GM19455 (cell line): ENCODE results near the gene NR1D2.
"Not testable (repeated sequence)": the region's sequence is repeated elsewhere in the genome, so short reads cannot be mapped to it uniquely, and the experiment has no call there.

Experiments used
- ATAC-seq: cut with Tn5 transposase; IDR thresholded peaks from one replicate; pipeline ENCODE4 v1.9.1; 2021; ENCODE audit not compliant: unreplicated experiment

Gene NR1D2

GRCh38 chr3:24002129-24002528, 57.0 kb downstream of the NR1D2 start:
- ATAC-seq, result no peak

GRCh38 chr3:24003466-24003865, 58.4 kb downstream of the NR1D2 start:
- ATAC-seq, result no peak

GRCh38 chr3:24004171-24004938, 59.3 kb downstream of the NR1D2 start:
- ATAC-seq, result peak; percentile 76

- no peak for ATAC-seq
Measured at GRCh38 chr3:24005669-24006068, 60.6 kb downstream of the NR1D2 start.

- not testable (repeated sequence) for ATAC-seq
Measured at GRCh38 chr3:24010834-24011233, 65.7 kb downstream of the NR1D2 start.

GRCh38 chr3:24012589-24013269, 67.6 kb downstream of the NR1D2 start:
- no peak for ATAC-seq

- ATAC-seq, result no peak
Measured at GRCh38 chr3:24017305-24017704, 72.2 kb downstream of the NR1D2 start.

- ATAC-seq, result no peak
Measured at GRCh38 chr3:24018784-24019570, 73.9 kb downstream of the NR1D2 start.

- no peak for ATAC-seq
Measured at GRCh38 chr3:24019585-24019984, 74.5 kb downstream of the NR1D2 start.

- no peak for ATAC-seq
Measured at GRCh38 chr3:24020036-24020691, 75.1 kb downstream of the NR1D2 start.

GRCh38 chr3:24023197-24023596, 78.1 kb downstream of the NR1D2 start:
- no peak for ATAC-seq

- ATAC-seq, result no peak
Measured at GRCh38 chr3:24025805-24026204, 80.7 kb downstream of the NR1D2 start.

- not testable (repeated sequence) for ATAC-seq
Measured at GRCh38 chr3:24026665-24027064, 81.6 kb downstream of the NR1D2 start.

- no peak for ATAC-seq
Measured at GRCh38 chr3:24027946-24028345, 82.9 kb downstream of the NR1D2 start.
